ENCODE data around the gene RERGL. TPM values are rescaled to one million over a fixed set of nuclear protein-coding genes. Genes with fewer than 3 reads are reported as not detected.
A peak's percentile ranks its signal among the peaks of the same experiment; 100 is the strongest.

RERGL gene
- total and polyA plus RNA-seq, 2 donors from 2014 or later, result 25.3 to 48.4 TPM

DNA sequence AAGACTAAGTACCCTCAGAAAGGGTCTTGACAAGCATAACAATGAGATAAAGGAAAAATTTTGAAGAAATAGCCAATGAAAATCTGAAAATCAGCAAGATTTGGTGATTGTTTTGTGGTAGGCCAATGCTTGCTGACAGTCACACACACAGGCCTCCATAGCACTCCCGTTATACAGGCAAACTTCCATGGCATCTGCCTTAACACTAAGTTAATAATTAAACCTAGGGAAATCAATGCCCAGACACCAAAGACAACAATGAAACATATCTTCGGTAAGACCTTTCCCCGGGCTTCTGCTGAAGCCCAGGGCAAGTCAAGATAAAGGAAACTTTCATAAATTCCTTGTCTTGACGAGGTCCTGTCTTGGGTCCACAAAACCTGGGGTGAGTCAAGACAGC is 18.6 kb upstream of the RERGL start:
- TF ChIP-seq, protein P1, sequence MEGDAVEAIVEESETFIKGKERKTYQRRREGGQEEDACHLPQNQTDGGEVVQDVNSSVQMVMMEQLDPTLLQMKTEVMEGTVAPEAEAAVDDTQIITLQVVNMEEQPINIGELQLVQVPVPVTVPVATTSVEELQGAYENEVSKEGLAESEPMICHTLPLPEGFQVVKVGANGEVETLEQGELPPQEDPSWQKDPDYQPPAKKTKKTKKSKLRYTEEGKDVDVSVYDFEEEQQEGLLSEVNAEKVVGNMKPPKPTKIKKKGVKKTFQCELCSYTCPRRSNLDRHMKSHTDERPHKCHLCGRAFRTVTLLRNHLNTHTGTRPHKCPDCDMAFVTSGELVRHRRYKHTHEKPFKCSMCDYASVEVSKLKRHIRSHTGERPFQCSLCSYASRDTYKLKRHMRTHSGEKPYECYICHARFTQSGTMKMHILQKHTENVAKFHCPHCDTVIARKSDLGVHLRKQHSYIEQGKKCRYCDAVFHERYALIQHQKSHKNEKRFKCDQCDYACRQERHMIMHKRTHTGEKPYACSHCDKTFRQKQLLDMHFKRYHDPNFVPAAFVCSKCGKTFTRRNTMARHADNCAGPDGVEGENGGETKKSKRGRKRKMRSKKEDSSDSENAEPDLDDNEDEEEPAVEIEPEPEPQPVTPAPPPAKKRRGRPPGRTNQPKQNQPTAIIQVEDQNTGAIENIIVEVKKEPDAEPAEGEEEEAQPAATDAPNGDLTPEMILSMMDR (IDR thresholded peaks at IDR 0.05; ENCODE audit: borderline replicate concordance, extremely low read depth, insufficient read depth), result no peak
- no peaks in the 10 kb centered on the region for H3K9me3 ChIP-seq (ENCODE audit: control insufficient read depth in 2 of 3, insufficient read depth in 1 of 3, low read length in 3 of 3)
- H3K36me3 ChIP-seq (ENCODE audit: control insufficient read depth in 2 of 3, insufficient read depth in 3 of 3, low read length in 3 of 3), result no peaks in the 10 kb centered on the region
- DNase-seq (no peak), FAIRE-seq (no peak)
- no peaks in the 10 kb centered on the region for H3K4me1 ChIP-seq (ENCODE audit: control insufficient read depth in 2 of 3, insufficient read depth in 2 of 3, low read depth in 1 of 3, low read length in 3 of 3)
- intact Hi-C loops (cut with DNase I), result no loop called here
- no peaks in the 10 kb centered on the region for H3K27me3 ChIP-seq (ENCODE audit: control insufficient read depth, insufficient read depth, low read length)
- H3K9ac ChIP-seq (ENCODE audit: low read length in 3 of 3), result no peak overlapping the region
- no peak overlapping the region for H3K4me3 ChIP-seq (ENCODE audit: low read length in 3 of 3)
- H3K27ac ChIP-seq (ENCODE audit: low read depth in 2 of 2, low read length in 2 of 2), result no peak overlapping the region

DNA sequence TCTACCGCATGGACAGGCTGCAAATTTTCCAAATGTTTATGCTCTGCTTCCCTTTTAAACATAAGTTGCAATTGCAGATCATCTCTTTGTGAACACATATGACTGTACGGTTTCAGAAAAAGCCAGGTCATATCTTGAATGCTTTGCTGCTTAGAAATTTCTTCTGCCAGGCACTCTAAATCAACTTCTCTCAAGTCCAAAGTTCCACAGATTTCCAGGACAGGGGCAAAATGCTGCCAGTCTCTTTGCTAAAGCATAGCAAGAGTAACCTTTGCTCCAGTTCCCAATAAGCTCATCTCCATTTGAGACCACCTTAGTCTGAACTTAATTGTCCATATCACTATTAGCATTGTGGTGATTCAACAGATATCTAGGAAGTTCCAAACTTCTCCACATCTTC is 13.6 kb upstream of the RERGL start:
- Histone ChIP-seq H3K9me3 (ENCODE audit: control insufficient read depth in 2 of 3, insufficient read depth in 1 of 3, low read length in 3 of 3) (no peaks in the 10 kb centered on the region), H3K4me3 (ENCODE audit: low read length in 3 of 3) (no peak overlapping the region), H3K27me3 (ENCODE audit: control insufficient read depth, insufficient read depth, low read length) (no peaks in the 10 kb centered on the region), H3K9ac (ENCODE audit: low read length in 3 of 3) (no peak overlapping the region), H3K4me1 (ENCODE audit: control insufficient read depth in 2 of 3, insufficient read depth in 2 of 3, low read depth in 1 of 3, low read length in 3 of 3) (no peaks in the 10 kb centered on the region), H3K27ac (ENCODE audit: low read depth in 2 of 2, low read length in 2 of 2) (no peak overlapping the region), H3K36me3 (ENCODE audit: control insufficient read depth in 2 of 3, insufficient read depth in 3 of 3, low read length in 3 of 3) (no peaks in the 10 kb centered on the region)
- TF ChIP-seq, protein P1 (IDR thresholded peaks at IDR 0.05; ENCODE audit: borderline replicate concordance, extremely low read depth, insufficient read depth), result no peak
- DNase-seq (no peak), FAIRE-seq (no peak)
- intact Hi-C loops (cut with DNase I), result no loop called here

DNA sequence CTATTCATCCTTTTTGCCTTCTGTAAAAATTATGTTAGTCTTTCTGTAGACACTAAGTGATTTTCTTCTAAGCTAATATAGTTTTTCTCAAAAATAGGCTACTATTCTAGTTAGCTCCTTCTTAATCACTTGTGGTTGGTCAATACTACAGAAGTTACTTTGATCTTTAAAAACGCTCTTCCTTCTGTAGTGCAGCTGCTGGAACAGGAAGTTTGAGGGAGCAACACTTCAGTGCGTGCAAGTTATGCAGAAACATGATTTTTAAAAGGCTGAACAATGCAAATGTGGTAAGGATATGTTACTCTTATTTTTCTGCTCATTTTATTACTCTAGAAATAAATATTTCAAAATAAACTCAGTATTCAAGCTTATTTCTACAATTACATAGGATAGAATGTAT is 11.1 kb upstream of the RERGL start:
- DNase-seq, result peak in 2 of 5 donors; percentile 18 to 30
- TF ChIP-seq, protein P1 (IDR thresholded peaks at IDR 0.05; ENCODE audit: borderline replicate concordance, extremely low read depth, insufficient read depth), result no peak
- Histone ChIP-seq H3K27me3 (ENCODE audit: control insufficient read depth, insufficient read depth, low read length) (no peaks in the 10 kb centered on the region), H3K9ac (ENCODE audit: low read length in 3 of 3) (no peak overlapping the region), H3K9me3 (ENCODE audit: control insufficient read depth in 2 of 3, insufficient read depth in 1 of 3, low read length in 3 of 3) (peaks cover 0 to 5% (median 4%) of the 10 kb centered on the region in 3 donors), H3K4me1 (ENCODE audit: control insufficient read depth in 2 of 3, insufficient read depth in 2 of 3, low read depth in 1 of 3, low read length in 3 of 3) (no peaks in the 10 kb centered on the region), H3K36me3 (ENCODE audit: control insufficient read depth in 2 of 3, insufficient read depth in 3 of 3, low read length in 3 of 3) (peaks cover 0 to 2% (median 0%) of the 10 kb centered on the region in 3 donors), H3K27ac (ENCODE audit: low read depth in 2 of 2, low read length in 2 of 2) (no peak overlapping the region), H3K4me3 (ENCODE audit: low read length in 3 of 3) (no peak overlapping the region)
- no peak for FAIRE-seq
- intact Hi-C loops (cut with DNase I), result no loop called here

DNA sequence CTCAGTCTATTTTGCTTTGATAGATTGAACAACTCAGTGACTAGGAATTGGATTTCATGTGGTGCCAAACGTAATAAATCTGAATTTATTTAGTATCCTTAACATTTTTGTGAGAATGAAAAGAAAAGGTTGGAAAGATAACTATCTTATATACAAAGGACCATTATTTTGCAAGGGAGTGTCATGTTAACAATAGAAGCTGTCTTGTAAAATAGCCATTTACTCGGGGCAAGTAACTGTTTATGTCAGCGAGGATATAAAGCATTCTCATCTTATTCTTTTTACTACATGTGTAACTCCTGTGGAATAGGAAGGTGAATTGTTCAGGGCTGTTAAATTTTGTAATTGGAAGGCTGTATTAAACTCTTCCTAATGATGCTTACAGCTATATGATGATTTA is 5.9 kb downstream of the RERGL start:
- Histone ChIP-seq H3K27me3 (ENCODE audit: control insufficient read depth, insufficient read depth, low read length) (no peaks in the 10 kb centered on the region), H3K9me3 (ENCODE audit: control insufficient read depth in 2 of 3, insufficient read depth in 1 of 3, low read length in 3 of 3) (no peaks in the 10 kb centered on the region), H3K27ac (ENCODE audit: low read depth in 2 of 2, low read length in 2 of 2) (no peak overlapping the region), H3K4me1 (ENCODE audit: control insufficient read depth in 2 of 3, insufficient read depth in 2 of 3, low read depth in 1 of 3, low read length in 3 of 3) (no peaks in the 10 kb centered on the region), H3K9ac (ENCODE audit: low read length in 3 of 3) (no peak overlapping the region), H3K4me3 (ENCODE audit: low read length in 3 of 3) (no peak overlapping the region), H3K36me3 (ENCODE audit: control insufficient read depth in 2 of 3, insufficient read depth in 3 of 3, low read length in 3 of 3) (no peaks in the 10 kb centered on the region)
- FAIRE-seq (no peak), DNase-seq (no peak)
- intact Hi-C loops (cut with DNase I), result no loop called here
- TF ChIP-seq, protein P1 (IDR thresholded peaks at IDR 0.05; ENCODE audit: borderline replicate concordance, extremely low read depth, insufficient read depth), result no peak

Measured in kidney (tissue), 14 donors.